ENCODE measurements around the gene CUL4A.

Gene CUL4A

DNA sequence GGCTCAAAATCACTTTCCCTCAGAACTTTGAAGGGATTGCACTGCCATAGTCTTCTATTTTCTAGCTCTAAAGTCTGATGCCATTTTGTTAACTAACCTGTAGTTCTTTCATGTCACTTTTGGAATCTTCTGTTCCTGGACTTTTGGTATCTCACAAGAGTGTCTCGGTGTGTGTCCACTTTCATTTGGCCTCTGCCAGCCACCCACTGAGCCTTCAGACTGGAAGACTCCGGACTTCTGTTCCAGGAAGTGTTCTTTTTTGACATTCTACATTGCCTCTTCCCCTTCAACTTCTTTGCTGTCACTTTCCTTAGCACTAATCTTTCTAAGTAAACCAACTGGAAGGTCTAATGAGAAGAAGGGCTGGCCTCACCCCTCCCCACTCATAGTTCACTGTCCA, 62.6 kb downstream of the CUL4A start:
- H4K91ac ChIP-seq (ENCODE audit: low read depth, low read length, poor library complexity), result no peak overlapping the region
- H3K9ac ChIP-seq (ENCODE audit: low read depth, low read length, poor library complexity), result no peak overlapping the region
- H3K79me1 ChIP-seq (ENCODE audit: low read depth, low read length), result no peaks in the 10 kb centered on the region
- H2BK5ac ChIP-seq (ENCODE audit: low read length), result no peak overlapping the region
- H3K27me3 ChIP-seq (ENCODE audit: control insufficient read depth in 3 of 3, insufficient read depth in 3 of 3, low read depth in 1 of 3, low read length in 3 of 3), result no peaks in the 10 kb centered on the region
- H3K9me3 ChIP-seq (replicated peaks in 1 of 2; ENCODE audit: control insufficient read depth in 2 of 2, insufficient read depth in 1 of 2, low read depth in 1 of 2, low read length in 2 of 2), result no peaks in the 10 kb centered on the region
- no peak overlapping the region for H3K23ac ChIP-seq (ENCODE audit: low read depth, low read length, poor library complexity)
- no peak overlapping the region for H3K18ac ChIP-seq (ENCODE audit: low read length)
- H3K4me2 ChIP-seq (ENCODE audit: insufficient read depth, low read length, poor library complexity, severe bottlenecking), result no peak overlapping the region
- H2AK5ac ChIP-seq (ENCODE audit: low read depth, low read length), result no peak overlapping the region
- H3K27ac ChIP-seq (replicated peaks; ENCODE audit: low read length), result no peak overlapping the region
- H2BK120ac ChIP-seq (ENCODE audit: low read depth, low read length), result no peak overlapping the region
- no CpG with 5 or more reads among the region's 2 CpGs for WGBS, 2 donors (ENCODE audit: extremely low coverage in 2 of 2, insufficient read length in 2 of 2, insufficient replicate concordance in 1 of 2)
- H3K14ac ChIP-seq (ENCODE audit: low read length), result no peak overlapping the region
- H2BK15ac ChIP-seq (ENCODE audit: low read length), result no peak overlapping the region
- DNase-seq (ENCODE audit: low spot score), result no peak
- H3K4me3 ChIP-seq (ENCODE audit: low read length in 2 of 2), result no peak overlapping the region
- no peak overlapping the region for H2BK12ac ChIP-seq (ENCODE audit: low read length)
- peaks cover 0 to 34% of the 10 kb centered on the region in 2 donors for H3K36me3 ChIP-seq (replicated peaks in 1 of 2; ENCODE audit: control insufficient read depth in 2 of 2, insufficient read depth in 2 of 2, low read length in 2 of 2)
- H3K4me1 ChIP-seq (ENCODE audit: control insufficient read depth in 2 of 2, insufficient read depth in 1 of 2, low read depth in 1 of 2, low read length in 2 of 2), result no peaks in the 10 kb centered on the region
- H3K4ac ChIP-seq (ENCODE audit: low read length), result no peak overlapping the region
- no peak overlapping the region for H4K8ac ChIP-seq (ENCODE audit: low read depth, low read length)
- no peak overlapping the region for H2AFZ ChIP-seq (ENCODE audit: low read length)

DNA sequence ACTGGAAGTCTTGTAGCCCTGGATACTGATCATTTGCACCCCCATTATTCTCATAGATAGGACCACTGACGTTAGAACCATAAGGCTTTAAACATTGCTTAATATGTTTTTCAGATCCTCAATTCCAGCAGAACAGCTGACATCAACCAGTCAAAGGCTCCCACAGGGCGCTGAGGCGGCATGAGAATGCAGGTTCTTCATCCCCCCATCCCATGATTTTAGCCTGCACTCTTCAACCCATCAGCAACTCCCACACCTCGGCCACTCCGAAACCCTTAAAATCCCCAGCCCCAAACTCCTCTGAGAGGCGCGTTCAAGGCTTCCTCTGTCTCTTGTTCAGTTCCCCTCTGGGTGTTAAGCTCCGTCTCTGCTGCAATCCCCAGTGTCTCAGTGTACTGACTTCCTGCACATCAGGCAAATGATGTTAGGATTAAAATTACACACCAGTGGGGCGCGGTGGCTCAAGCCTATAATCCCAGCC, 63.3 kb downstream of the CUL4A start:
- no CpG with 5 or more reads among the region's 10 CpGs for WGBS, 2 donors (ENCODE audit: extremely low coverage in 2 of 2, insufficient read length in 2 of 2, insufficient replicate concordance in 1 of 2)
- H3K9me3 ChIP-seq (replicated peaks in 1 of 2; ENCODE audit: control insufficient read depth in 2 of 2, insufficient read depth in 1 of 2, low read depth in 1 of 2, low read length in 2 of 2), result no peaks in the 10 kb centered on the region
- H2AFZ ChIP-seq (ENCODE audit: low read length), result no peak overlapping the region

DNA sequence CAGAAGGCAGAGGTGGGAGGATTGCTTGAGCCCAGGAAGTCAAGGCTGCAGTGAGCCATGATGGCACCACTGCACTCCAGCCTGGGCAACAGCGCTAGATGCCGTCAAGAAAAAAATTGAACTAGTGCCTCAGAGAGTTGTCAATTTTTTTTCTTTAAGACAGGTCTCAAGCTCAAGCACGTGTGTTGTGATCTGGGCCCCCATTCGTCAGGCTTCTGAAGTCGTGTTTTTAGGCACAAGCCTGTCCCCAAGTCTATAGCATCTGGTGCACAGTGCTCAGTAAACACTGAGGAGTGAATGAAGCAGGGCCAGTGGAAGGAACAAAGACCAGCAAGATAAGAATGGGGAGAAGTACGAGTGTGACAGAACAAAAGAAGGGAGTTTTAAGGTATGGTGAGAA, 63.9 kb downstream of the CUL4A start:
- no peaks in the 10 kb centered on the region for H3K4me1 ChIP-seq (ENCODE audit: control insufficient read depth in 2 of 2, insufficient read depth in 1 of 2, low read depth in 1 of 2, low read length in 2 of 2)
- H3K79me1 ChIP-seq (ENCODE audit: low read depth, low read length), result no peaks in the 10 kb centered on the region
- WGBS, 2 donors (ENCODE audit: extremely low coverage in 2 of 2, insufficient read length in 2 of 2, insufficient replicate concordance in 1 of 2), result no CpG with 5 or more reads among the region's 6 CpGs
- H3K4ac ChIP-seq (ENCODE audit: low read length), result no peak overlapping the region
- H3K4me2 ChIP-seq (ENCODE audit: insufficient read depth, low read length, poor library complexity, severe bottlenecking), result no peak overlapping the region
- no peaks in the 10 kb centered on the region for H3K27me3 ChIP-seq (ENCODE audit: control insufficient read depth in 3 of 3, insufficient read depth in 3 of 3, low read depth in 1 of 3, low read length in 3 of 3)
- no peak overlapping the region for H3K14ac ChIP-seq (ENCODE audit: low read length)
- no peak overlapping the region for H2BK15ac ChIP-seq (ENCODE audit: low read length)
- H2BK5ac ChIP-seq (ENCODE audit: low read length), result no peak overlapping the region
- no peak overlapping the region for H4K91ac ChIP-seq (ENCODE audit: low read depth, low read length, poor library complexity)
- H3K23ac ChIP-seq (ENCODE audit: low read depth, low read length, poor library complexity), result no peak overlapping the region
- no peak overlapping the region for H3K4me3 ChIP-seq (ENCODE audit: low read length in 2 of 2)
- no peak for DNase-seq (ENCODE audit: low spot score)
- H2AK5ac ChIP-seq (ENCODE audit: low read depth, low read length), result no peak overlapping the region
- H2BK120ac ChIP-seq (ENCODE audit: low read depth, low read length), result no peak overlapping the region
- H4K8ac ChIP-seq (ENCODE audit: low read depth, low read length), result no peak overlapping the region
- H3K18ac ChIP-seq (ENCODE audit: low read length), result no peak overlapping the region
- no peaks in the 10 kb centered on the region for H3K9me3 ChIP-seq (replicated peaks in 1 of 2; ENCODE audit: control insufficient read depth in 2 of 2, insufficient read depth in 1 of 2, low read depth in 1 of 2, low read length in 2 of 2)
- peaks cover 0 to 24% of the 10 kb centered on the region in 2 donors for H3K36me3 ChIP-seq (replicated peaks in 1 of 2; ENCODE audit: control insufficient read depth in 2 of 2, insufficient read depth in 2 of 2, low read length in 2 of 2)
- no peak overlapping the region for H2AFZ ChIP-seq (ENCODE audit: low read length)
- H3K9ac ChIP-seq (ENCODE audit: low read depth, low read length, poor library complexity), result no peak overlapping the region
- no peak overlapping the region for H2BK12ac ChIP-seq (ENCODE audit: low read length)
- H3K27ac ChIP-seq (replicated peaks; ENCODE audit: low read length), result no peak overlapping the region

More for the DNA sequence above, 63.3 kb downstream of the CUL4A start:
- Histone ChIP-seq H3K27me3 (ENCODE audit: control insufficient read depth in 3 of 3, insufficient read depth in 3 of 3, low read depth in 1 of 3, low read length in 3 of 3) (no peaks in the 10 kb centered on the region), H3K4me2 (ENCODE audit: insufficient read depth, low read length, poor library complexity, severe bottlenecking) (no peak overlapping the region), H3K4ac (ENCODE audit: low read length) (no peak overlapping the region), H3K79me1 (ENCODE audit: low read depth, low read length) (no peaks in the 10 kb centered on the region), H3K4me3 (ENCODE audit: low read length in 2 of 2) (no peak overlapping the region), H3K18ac (ENCODE audit: low read length) (no peak overlapping the region), H2BK5ac (ENCODE audit: low read length) (no peak overlapping the region), H2AK5ac (ENCODE audit: low read depth, low read length) (no peak overlapping the region), H3K9ac (ENCODE audit: low read depth, low read length, poor library complexity) (no peak overlapping the region), H3K27ac (replicated peaks; ENCODE audit: low read length) (no peak overlapping the region), H2BK12ac (ENCODE audit: low read length) (no peak overlapping the region), H4K8ac (ENCODE audit: low read depth, low read length) (no peak overlapping the region), H3K4me1 (ENCODE audit: control insufficient read depth in 2 of 2, insufficient read depth in 1 of 2, low read depth in 1 of 2, low read length in 2 of 2) (no peaks in the 10 kb centered on the region), H3K14ac (ENCODE audit: low read length) (no peak overlapping the region), H3K36me3 (replicated peaks in 1 of 2; ENCODE audit: control insufficient read depth in 2 of 2, insufficient read depth in 2 of 2, low read length in 2 of 2) (peaks cover 0 to 29% of the 10 kb centered on the region in 2 donors), H4K91ac (ENCODE audit: low read depth, low read length, poor library complexity) (no peak overlapping the region), H2BK120ac (ENCODE audit: low read depth, low read length) (no peak overlapping the region), H3K23ac (ENCODE audit: low read depth, low read length, poor library complexity) (no peak overlapping the region), H2BK15ac (ENCODE audit: low read length) (no peak overlapping the region)
- no peak for DNase-seq (ENCODE audit: low spot score)

DNA sequence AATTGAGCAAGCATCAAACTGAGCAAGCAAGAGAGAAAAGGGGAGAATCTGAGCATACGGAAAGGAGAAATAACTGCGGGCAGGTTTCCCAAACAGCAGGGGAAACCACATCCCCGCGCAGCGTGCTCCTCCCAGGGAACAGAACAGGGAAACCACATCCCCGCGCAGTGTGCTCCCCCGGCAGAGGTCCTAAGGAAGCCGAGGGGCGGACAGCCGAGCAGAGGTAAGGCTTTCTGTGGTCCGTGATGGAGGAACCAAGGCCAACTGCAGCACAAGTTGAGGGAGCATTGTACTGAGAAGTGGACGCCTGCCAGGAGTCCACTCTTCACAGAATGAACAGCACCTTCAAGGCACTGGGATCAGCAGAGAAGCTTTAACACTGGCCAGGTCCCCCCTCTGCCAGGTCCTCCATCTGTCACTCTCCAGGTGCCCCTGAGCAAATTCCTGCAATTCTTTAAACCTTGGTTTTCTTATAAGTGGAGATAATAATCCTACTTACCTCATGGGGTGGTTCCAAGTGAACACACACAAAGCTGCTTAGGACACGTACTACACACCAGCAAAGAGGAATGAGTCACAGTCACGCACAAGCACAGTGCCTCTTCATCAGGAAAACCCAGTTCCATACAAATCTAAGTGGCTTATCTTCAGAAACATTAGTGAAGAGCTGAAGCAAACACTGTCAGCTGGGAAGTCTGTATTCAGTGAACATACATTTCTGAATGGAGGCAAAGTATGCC, 64.6 kb downstream of the CUL4A start:
- Histone ChIP-seq H3K18ac (ENCODE audit: low read length) (no peak overlapping the region), H3K36me3 (replicated peaks in 1 of 2; ENCODE audit: control insufficient read depth in 2 of 2, insufficient read depth in 2 of 2, low read length in 2 of 2) (peaks cover 0 to 17% of the 10 kb centered on the region in 2 donors), H2BK12ac (ENCODE audit: low read length) (no peak overlapping the region), H2AK5ac (ENCODE audit: low read depth, low read length) (no peak overlapping the region), H3K9ac (ENCODE audit: low read depth, low read length, poor library complexity) (no peak overlapping the region), H2BK120ac (ENCODE audit: low read depth, low read length) (no peak overlapping the region), H3K4me3 (ENCODE audit: low read length in 2 of 2) (no peak overlapping the region), H4K91ac (ENCODE audit: low read depth, low read length, poor library complexity) (no peak overlapping the region), H3K14ac (ENCODE audit: low read length) (no peak overlapping the region), H3K27ac (replicated peaks; ENCODE audit: low read length) (no peak overlapping the region), H3K9me3 (replicated peaks in 1 of 2; ENCODE audit: control insufficient read depth in 2 of 2, insufficient read depth in 1 of 2, low read depth in 1 of 2, low read length in 2 of 2) (peaks cover 0 to 3% of the 10 kb centered on the region in 2 donors), H2BK5ac (ENCODE audit: low read length) (no peak overlapping the region), H2BK15ac (ENCODE audit: low read length) (no peak overlapping the region), H3K4ac (ENCODE audit: low read length) (no peak overlapping the region), H3K4me2 (ENCODE audit: insufficient read depth, low read length, poor library complexity, severe bottlenecking) (no peak overlapping the region), H2AFZ (ENCODE audit: low read length) (no peak overlapping the region), H3K27me3 (ENCODE audit: control insufficient read depth in 3 of 3, insufficient read depth in 3 of 3, low read depth in 1 of 3, low read length in 3 of 3) (no peaks in the 10 kb centered on the region), H4K8ac (ENCODE audit: low read depth, low read length) (no peak overlapping the region), H3K4me1 (ENCODE audit: control insufficient read depth in 2 of 2, insufficient read depth in 1 of 2, low read depth in 1 of 2, low read length in 2 of 2) (no peaks in the 10 kb centered on the region), H3K23ac (ENCODE audit: low read depth, low read length, poor library complexity) (no peak overlapping the region), H3K79me1 (ENCODE audit: low read depth, low read length) (no peaks in the 10 kb centered on the region)
- no peak for DNase-seq (ENCODE audit: low spot score)
- no CpG with 5 or more reads among the region's 15 CpGs for WGBS, 2 donors (ENCODE audit: extremely low coverage in 2 of 2, insufficient read length in 2 of 2, insufficient replicate concordance in 1 of 2)
